Posterior vena cava (tissue), 2 donors: ENCODE results near the gene ZNF774. TPM values are rescaled to one million over a fixed set of nuclear protein-coding genes. Genes with fewer than 3 reads are reported as not detected.

Source experiments
- DNase-seq: peaks from one replicate; pipeline ENCODE4 v3.0.0-alpha.2; 2020; ENCODE audit warnings: low spot score
- intact Hi-C, 2 donors: fragments of 100-400 bp; cut with DNase I; formaldehyde crosslinking; loops; one replicate each; pipeline versions ENCODE4 v1.14.1 to v1.14.2; 2022 to 2023
- total RNA-seq, 2 donors: library from RNA; stranded (reverse); fragmentation: NEBNext Ultra II Directional; extraction: Animal tissue kit (Norgen Biotek cat#: 25700); gene quantifications; one replicate each; pipeline ENCODE4 v1.2.1, GENCODE V29; 2021
- donor health status: DM: yes; HTN: yes; CAD: no.
- donor health status: DM: yes; HTN: yes; CAD: no.

Gene ZNF774
- total RNA-seq, 2 donors from 2014 or later = 3.5 to 4.0 TPM

DNA sequence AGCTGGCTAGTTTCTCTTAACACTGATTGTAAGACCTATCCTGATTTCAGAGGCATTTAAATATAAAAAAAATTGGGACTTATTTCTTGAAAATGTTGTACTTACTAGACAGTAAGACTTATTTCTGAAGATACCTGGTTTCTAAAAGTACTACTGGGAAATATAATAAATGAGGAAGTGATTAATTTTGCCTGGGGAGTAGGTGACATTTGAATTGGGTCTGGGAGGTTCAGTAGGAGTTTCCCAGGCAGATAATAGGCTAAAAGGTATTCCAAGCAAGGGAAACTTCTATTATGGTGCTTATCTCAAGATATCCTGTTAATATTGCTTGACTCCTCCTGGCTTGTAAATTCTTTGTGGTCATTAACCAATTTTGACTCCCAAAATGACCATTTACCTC, 29.4 kb downstream of the ZNF774 start:
- intact Hi-C loops = loop anchor here in 1 of 2 donors (10.0 kb wide), 1 partner anchor 83 kb away; no protein-coding TSS in a partner anchor
- no peak for DNase-seq

DNA sequence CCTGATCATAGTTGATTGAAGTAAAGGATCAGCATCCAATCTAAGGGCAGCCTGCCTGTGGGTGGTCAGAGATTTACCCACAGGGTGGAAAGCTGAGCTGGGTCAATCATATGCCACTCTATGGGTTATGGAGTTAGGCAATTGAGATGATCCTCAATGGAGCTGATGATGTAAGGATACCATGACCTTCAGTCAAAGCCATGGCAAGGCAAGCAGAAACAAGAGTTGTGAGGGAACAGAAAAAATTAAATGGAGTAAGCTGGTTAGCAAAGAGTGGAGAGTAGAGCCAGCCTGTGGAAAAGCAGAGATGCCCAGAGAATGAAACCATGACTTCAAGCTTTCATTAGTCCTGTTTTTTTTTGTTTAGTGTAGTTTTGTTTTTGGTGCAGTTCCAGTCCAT, 30.2 kb downstream of the ZNF774 start:
- DNase-seq = no peak
- intact Hi-C loops = loop anchor here in 1 of 2 donors (10.0 kb wide), 1 partner anchor 82 kb away; no protein-coding TSS in a partner anchor

DNA sequence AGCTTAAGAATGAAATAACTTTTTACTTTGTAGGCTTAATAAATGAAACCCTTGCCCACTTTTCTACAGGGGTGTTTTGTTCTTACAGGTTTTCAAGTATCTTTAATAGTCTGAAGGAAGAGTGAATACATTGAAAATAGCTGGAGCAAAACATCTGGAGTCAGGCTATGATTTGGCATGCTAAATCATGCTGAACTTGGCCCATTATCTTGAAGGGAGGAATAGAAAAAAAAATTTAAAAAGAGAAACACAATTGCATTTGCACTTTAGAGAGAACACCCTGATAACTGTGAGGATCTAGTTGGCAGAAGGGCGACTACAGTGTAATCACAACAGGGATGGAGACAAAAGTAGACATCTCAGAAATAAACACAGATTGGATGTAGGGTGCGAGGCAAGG, 34.1 kb downstream of the ZNF774 start:
- intact Hi-C loops = loop anchor here (2.0 to 10.0 kb wide), 2 partner anchors 17 to 79 kb away; no protein-coding TSS in a partner anchor
- DNase-seq = no peak

DNA sequence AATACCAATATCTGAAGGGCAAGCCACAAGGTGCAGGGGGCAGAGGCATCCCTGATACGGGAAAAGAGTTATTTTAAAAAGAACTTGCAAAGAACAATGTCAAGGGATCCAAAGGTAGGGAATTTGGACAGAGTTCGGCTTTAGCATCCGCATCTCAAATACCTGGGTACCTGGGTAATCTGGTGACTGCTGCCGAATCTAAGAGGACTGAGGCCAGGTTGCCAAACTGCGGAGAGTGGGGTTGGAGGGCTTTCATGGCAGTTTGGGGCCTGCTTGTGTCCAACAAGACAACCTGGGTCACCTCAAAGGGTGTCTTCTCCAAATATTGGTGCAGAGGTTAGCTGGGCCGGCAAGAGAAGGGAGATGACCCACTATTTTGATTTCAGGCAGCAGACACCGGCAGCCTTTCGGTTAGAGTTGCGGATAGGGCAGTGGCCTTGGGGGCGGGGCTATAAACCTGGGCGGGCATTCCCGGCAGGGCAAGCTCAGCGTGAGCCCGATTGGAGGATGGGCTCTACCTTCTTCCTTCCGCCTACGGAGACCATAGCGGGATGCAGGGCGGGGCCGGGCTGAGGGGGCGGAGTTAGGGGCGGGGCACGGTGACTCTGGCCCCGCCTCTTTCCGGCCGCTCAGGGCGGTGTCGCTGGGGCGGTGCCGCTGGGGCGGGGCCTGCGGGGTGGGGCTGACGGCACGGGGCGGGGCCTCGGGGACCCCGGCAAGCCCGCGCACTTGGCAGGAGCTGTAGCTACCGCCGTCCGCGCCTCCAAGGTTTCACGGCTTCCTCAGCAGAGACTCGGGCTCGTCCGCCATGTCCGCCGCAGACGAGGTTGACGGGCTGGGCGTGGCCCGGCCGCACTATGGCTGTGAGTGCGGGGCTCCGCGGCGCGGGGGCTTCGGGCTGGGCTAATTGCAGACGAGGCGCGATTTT, 35.7 kb downstream of the ZNF774 start, which contains the start of gene IQGAP1:
IQGAP1 (plus strand) TSS at position 709 of the 928 bp plus-strand sequence; CDS start at position 809, 100 bp downstream.
- intact Hi-C loops = loop anchor here (1.0 to 10.0 kb wide), 3 partner anchors 13 to 77 kb away; no protein-coding TSS in a partner anchor

DNA sequence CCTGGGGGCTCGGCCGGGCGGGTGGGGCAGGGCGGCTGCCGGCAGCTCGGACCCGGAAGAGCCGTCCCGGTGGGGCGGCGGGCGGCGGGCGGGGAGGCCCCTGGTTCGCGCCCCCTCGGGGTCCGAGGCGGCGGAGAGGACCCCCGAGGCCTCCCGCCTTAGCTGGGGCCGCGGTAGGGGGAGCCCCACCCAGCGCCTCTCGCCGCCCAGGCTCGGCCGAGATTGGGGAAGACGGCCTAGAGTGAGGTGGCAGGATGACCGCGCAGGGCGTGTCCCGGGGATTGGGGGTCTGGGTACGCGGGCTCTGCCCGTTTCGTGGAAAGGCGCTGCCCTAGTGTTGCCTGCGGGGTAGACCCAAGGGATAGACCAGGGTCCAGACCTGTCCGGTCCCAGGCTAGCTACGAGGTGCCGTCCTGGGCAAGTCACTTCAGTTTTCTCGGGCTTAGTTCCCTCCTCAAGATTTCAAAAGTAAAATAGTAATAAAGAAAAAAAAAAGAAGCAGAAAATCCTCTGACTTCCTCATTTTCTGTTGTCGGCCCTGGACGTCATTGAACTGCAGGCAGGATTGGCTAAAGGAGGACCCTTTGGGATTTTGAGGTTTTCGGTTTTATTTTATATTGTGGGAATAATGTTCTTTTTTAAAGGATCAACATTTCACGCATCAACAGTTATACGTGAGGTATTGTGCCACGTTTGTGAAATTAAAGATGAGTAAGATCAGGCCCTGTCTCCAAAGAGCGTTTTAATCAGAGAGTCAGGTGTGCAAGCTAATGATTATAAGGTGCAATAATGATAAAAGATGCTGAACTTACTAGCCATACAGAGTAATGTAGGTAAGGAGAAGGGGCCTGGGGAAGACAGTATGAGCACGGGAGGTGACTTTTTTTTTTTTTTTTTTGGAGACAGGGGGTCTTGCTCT, 36.6 kb downstream of the ZNF774 start:
- intact Hi-C loops = loop anchor here in 1 of 2 donors (1.0 to 10.0 kb wide), 2 partner anchors 12 to 76 kb away; no protein-coding TSS in a partner anchor
- DNase-seq = peak; percentile 94

More for the DNA sequence above, 35.7 kb downstream of the ZNF774 start, which contains the start of gene IQGAP1:
- DNase-seq = peak; percentile 98

DNA sequence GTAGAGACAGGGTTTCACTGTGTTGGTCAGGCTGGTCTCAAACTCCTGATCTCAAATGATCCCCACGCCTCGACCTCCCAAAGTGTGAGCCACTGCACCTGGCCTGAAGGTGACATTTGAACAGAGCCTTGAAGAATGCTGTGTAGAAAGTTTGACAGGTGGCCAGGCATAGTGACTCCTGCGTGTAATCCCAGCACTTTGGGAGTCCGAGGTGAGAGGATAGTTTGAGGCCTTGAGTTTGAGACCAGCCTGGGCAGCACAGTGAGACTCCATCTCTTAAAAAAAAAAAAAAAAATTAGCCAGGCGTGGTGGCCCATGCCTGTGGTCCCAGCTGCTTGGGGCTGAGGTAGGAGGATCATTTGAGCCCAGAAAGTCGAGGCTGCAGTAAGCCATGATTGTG, 37.4 kb downstream of the ZNF774 start:
- DNase-seq = no peak
- intact Hi-C loops = loop anchor here in 1 of 2 donors (10.0 kb wide), 1 partner anchor 75 kb away; no protein-coding TSS in a partner anchor

DNA sequence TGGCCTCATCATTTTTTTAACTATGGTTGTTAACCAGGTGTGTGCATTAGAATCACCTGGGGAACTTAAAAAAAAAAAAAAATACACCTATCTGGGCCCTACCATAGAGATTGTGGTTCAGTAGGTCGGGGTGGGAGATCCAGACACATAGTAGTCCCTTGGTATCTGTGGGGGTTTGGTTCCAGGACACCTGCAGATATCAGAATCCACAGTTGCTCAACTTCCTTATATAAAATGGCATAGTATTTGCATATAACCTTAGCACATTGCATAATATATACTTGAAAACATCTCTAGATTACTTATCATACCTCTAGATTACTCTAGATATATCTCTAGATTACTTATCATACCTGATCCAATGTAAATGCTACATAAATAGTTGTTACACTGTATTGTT, 41.0 kb downstream of the ZNF774 start:
- DNase-seq = no peak

DNA sequence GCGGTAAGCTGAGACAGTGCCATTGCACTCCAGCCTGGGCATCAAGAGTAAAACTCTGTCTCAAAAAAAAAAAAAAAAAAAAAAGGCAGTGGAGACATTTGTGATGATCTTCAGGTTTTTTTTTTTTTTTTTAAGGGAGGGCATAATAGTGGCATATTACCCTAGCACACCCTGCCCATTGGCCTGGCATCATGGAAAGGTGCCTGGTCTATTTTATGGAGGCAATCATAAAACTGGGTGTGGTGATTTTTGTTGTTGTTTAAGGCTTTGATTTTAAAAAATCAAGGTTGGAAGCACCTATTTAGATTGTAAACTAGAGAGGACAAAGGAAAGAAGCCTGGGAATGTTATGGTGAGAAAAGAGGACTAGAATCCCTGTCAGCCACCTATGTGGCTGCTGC, 42.0 kb downstream of the ZNF774 start:
- intact Hi-C loops = no loop called here
- DNase-seq = no peak

More for the DNA sequence above, 41.0 kb downstream of the ZNF774 start:
- intact Hi-C loops = no loop called here

DNA sequence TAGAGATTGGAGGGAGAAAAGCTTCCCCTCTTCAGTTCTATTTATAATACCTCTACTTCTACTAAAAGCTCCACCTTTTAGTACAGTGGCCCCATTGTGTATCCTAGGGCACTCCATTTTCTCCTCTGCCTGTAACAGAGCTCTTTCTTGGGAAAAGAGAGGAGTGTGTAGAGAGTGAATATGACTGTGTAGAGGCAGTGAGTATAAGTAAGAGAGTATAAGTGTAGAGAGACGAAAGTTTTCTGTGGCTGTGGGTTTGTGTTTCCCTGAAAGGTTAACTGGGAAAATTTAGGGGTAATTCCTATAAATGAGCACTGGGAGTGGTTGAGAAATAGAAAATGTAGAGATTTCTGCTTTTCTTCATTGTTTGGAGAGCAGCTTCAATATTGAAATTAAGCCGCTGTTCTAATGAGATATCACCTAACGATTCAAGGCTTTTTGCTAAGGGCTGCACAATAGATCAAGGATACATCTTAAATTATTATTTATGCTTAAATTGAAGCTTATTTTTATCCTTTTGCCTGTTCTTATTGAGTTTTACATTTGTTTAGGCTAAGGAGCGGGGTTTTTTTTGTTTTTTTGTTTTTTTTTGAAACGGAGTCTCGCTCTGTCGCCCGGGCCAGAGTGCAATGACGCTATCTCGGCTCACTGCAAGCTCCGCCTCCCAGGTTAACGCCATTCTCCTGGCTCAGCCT, 42.8 kb downstream of the ZNF774 start:
- intact Hi-C loops = no loop called here
- DNase-seq = no peak

DNA sequence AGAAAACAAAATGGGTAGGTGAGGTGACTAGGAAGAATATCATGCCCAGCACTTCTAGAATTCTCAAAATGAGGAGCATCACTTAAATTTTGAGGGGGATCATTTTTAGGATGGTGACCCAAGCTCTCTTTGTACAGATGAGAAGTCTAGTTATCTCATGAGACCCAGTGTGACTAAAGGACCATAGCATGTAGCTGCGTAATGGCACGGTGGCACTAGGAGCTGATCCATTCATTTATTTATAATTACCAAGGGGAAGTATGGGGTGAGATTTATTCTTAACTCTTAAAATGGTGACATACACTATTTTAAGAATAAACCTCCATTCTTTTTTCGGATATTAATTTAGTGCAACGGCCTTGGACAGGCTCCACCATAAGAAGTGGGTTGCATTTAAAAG, 44.2 kb downstream of the ZNF774 start:
- no peak for DNase-seq
- intact Hi-C loops = no loop called here

DNA sequence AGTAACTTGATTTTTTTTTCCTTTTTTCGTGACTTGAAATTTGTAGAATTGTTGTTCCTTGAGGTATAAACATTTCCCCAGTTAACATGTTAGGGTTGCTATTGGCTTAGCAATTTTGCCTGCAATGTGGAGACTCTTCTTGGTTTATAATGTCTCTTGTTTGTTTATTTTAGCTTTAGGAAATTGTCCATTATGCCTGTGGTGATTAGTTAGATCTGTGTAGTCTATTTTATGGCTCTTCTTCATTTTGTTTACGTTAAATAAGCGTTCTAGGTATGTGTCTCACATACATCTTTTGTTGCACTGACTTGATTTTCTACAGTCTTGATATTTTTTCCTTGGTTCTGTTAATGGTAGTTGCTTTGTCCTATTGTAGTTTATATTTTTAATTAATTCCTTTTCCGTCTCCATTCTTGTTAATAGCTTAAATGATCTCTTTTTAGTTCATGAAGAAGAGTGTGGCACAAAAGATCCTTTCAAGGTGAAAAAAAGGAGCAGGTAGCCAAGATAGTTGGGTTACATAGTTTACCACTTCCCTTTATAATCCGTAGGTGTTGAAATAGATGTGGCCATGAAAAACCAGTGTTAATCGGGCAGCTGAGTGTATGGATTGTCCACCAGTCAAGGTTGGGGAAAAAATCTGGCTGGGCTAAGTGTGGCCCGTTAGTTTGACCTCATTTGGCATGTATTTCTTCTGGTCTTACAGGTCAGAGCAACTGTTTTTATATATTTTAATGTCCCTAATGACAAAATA, 48.1 kb downstream of the ZNF774 start:
- intact Hi-C loops = loop anchor here in 1 of 2 donors (1.0 kb wide), 1 partner anchor 12 kb away; the partner anchor contains the start of gene IQGAP1

DNA sequence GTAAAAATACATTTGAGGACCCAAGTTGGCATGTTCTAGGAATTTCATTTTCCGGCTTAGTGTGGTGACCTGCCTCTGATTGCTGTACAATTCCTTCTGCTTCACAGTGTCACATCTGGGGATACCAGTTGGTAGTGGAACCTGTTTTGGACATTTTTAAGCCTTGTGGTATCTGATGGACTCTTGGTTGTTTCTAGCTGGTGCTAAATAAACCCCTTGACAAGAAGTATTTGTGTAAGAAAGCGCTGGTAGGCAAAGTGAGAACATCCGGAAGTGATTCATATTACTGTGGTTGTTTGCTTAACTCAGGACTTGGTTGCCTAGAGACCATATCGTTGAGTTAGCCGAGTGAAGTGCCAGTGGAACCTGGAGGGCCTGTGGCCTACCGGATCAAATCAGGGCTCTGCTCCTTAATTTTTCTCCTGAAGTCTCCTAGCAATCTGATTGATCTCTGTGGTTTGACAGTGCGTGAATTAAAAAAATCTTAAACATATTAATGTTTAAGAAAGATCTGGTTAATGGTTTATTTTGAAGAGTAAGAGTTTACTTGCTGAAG, 48.8 kb downstream of the ZNF774 start:
- intact Hi-C loops = loop anchor here in 1 of 2 donors (1.0 kb wide), 1 partner anchor 13 kb away; the partner anchor contains the start of gene IQGAP1
- no peak for DNase-seq

More for the DNA sequence above, 48.1 kb downstream of the ZNF774 start:
- DNase-seq = no peak

DNA sequence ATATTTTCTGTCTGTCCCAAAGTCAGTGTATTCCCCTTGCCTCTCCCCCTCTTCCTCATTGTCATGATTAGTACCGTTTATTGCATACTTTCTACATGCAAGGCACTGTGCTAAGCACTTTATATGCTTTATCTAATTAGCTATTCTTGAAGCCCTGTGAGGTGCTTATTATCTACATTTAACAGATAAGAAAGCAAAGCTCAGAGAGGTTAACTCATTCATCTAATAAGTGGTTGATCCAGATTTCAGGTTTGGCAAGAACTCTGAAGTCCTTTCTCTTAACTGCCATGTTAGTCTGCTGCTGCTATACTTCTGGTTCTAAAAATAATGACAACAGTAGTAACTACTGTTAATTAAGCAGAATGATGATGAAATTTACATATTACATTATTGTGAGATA, 49.4 kb downstream of the ZNF774 start:
- DNase-seq = no peak
- intact Hi-C loops = no loop called here

DNA sequence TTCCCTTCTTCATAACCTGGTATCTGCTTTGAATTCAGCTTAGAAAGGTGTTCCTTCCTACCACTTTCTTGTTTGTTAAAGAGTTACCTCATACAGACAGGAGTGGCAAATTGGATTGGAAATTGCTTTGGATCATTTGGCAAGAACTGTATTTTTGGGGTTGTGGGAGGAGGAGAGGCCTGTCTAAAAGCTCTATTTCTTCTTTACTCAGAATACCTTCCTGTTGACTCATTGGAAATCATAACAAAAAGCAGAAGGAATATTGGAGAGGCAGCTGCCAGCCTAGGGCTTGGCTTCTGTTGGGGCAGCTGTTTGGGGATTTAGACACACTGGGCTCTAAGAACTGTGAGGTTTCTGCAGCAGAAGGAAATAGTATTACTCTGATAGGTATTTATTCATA, 50.1 kb downstream of the ZNF774 start:
- intact Hi-C loops = no loop called here
- DNase-seq = no peak

DNA sequence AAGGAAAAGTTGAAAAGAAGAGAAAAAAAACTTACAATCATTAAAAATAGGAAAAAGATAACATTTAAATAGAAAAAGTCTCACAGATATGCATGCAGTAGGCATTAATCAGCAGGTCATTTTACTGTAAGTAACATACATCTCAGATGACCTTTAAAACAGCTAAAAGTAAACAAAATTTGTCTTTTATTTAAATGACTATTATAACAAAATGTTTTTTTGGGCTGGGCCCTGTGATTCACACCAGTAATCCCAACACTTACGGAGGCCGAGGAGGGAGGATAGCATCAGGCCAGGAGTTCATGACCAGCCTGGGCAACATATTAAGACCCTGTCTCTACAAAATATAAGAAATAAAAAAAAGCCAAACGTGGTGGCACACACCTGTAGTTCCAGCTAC, 50.7 kb downstream of the ZNF774 start:
- intact Hi-C loops = no loop called here
- no peak for DNase-seq

DNA sequence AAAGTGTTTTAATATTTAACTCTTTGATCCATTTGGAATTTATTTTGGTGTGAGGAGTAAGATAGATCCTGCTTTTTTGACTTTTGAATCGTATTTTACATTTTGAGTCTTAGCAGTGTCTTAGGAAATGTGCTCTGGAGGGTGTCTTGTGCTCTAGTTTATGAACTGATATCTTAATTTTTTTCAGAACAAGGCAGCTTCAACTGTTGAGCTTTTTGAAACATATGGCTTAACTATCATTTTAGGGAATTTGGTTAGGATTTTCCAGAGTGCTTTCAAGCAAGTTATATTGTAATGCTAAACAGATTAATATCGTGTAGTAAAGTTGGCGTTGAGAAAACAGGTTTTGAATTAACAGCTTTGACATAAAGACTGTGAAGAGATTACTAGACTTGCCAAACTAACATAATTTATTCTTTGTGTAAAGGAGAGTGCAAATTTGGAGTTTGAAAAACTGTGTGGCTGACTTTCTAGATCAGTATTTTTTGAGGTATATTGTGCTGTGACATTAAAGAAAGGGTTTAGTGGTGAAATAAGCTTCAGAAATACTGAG, 53.0 kb downstream of the ZNF774 start:
- no peak for DNase-seq
- intact Hi-C loops = no loop called here

DNA sequence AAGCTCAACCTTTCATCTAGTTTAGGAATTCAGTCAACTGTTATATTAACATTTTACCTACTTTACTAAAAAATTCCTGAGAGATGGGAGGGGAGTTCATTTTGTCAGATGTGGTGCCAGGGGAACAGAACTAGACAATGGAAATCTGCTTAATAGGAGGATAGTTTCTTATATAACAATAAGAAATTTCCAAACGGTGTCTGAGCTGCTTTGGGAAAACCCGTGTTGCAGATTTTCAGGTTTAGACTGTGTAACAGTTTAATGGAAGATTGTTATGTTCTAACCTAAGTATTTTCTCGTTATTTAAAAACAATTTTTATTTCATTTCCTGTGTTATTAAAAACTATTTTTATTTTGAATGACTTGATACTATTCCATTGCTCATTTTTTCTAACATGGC, 55.3 kb downstream of the ZNF774 start:
- DNase-seq = no peak
- intact Hi-C loops = no loop called here
